Measurements from ENCODE around the gene OLR1. TPM values are rescaled to one million over a fixed set of nuclear protein-coding genes. Genes with fewer than 3 reads are reported as not detected.
A peak's percentile ranks its signal among the peaks of the same experiment; 100 is the strongest.

OLR1 gene
- total RNA-seq, 2 experiments from 2014 or later: not detected

DNA sequence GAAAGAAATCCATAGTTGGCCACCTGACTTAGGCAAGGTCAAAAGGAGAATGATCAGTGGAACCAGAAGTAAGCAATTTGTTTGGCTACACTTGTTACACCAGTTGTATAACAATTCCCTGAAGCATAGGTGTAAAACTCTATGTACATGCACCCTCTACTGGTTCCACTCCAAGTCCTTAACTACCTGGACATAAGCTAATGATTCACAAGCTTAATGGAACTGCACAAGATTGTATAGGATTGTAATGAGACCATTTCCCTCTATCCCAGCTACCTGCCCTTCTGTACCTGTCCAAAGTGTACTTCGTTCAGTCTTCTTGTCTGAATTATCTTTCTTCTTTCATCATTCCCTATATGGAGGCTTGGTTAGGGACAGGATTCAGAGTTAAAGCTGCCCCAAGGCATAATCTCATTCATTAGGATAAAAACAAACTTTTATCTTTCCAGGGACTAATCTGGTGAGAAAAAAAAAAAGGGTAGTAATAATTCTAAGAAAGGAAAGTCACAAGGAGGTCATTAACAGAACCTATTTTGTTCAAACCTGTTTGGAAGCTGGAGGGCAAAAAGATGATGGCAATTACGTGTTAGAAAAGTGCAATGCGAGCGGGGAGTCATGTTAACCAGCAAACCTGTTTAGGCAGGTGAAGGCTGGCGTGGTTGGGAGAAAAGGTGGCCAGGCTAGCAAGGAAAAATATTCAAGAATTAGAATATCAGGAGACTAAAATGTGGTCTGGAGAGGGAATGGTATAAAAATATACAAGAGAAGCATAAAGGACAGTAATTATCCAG lies 4.1 kb upstream of the OLR1 start:
- no peak overlapping the region for H3K27ac Mint-ChIP-seq
- DNase-seq: no peak
- H3K4me3 Mint-ChIP-seq: no peak overlapping the region
- no peaks in the 10 kb centered on the region for H3K4me1 Mint-ChIP-seq
- H3K27me3 Mint-ChIP-seq: peaks cover 30% of the 10 kb centered on the region
- H3K36me3 Mint-ChIP-seq: no peaks in the 10 kb centered on the region
- H3K9me3 Mint-ChIP-seq: no peaks in the 10 kb centered on the region

DNA sequence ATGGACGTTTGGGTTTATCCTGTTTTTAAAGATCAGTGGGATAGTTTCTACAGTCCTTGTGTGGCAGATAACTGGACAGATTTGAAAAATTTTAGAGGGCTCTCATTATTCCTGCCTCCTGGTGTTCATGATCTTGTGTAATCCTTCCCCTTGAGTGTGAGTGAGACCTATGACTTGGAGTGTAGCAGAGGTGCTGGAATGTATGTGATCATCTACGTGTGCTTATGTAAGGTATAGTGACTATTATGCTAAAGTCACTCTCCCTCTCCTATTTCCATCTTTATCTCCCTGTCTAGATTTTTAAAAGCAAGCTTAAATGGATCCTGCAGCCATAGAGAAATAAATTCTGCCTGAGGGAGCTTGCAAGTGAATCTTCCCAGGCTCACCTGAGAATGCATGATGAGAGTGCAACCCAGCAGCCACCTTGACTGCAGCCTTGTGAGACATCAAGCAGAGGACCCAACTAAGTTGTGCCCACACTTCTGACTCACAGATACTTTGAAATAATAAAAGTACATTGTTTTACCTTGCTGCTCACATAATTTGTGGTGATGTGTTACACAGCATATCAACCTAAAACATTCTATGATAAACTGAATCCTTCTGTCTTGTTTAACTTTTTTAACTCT lies 3.2 kb upstream of the OLR1 start:
- H3K36me3 Mint-ChIP-seq: no peaks in the 10 kb centered on the region
- DNase-seq: no peak
- no peak overlapping the region for H3K27ac Mint-ChIP-seq
- H3K4me1 Mint-ChIP-seq: no peaks in the 10 kb centered on the region
- no peak overlapping the region for H3K4me3 Mint-ChIP-seq
- H3K27me3 Mint-ChIP-seq: peaks cover 31% of the 10 kb centered on the region
- no peaks in the 10 kb centered on the region for H3K9me3 Mint-ChIP-seq

DNA sequence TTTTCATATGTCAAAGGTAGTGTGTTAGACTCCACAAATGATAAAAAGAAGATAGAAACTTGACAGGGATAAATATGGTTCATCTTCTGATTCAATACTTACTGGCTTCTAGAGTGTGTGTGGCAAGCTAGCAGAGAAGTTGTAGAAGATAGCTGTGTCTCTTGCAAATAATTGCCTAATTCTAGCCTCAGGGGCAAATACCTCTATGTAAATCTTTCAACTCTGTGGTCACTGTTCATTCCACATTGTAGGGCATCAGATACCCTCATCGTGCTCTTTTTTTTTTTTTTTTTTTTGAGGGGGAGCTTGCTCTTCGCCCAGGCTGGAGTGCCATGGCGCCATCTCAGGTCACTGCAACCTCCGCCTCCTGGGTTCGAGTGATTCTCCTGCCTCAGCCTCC lies 1.7 kb downstream of the OLR1 start:
- H3K27ac Mint-ChIP-seq: no peak overlapping the region
- no peaks in the 10 kb centered on the region for H3K4me1 Mint-ChIP-seq
- H3K4me3 Mint-ChIP-seq: no peak overlapping the region
- peaks cover 27% of the 10 kb centered on the region for H3K27me3 Mint-ChIP-seq
- no peaks in the 10 kb centered on the region for H3K9me3 Mint-ChIP-seq
- no peaks in the 10 kb centered on the region for H3K36me3 Mint-ChIP-seq
- DNase-seq: no peak

DNA sequence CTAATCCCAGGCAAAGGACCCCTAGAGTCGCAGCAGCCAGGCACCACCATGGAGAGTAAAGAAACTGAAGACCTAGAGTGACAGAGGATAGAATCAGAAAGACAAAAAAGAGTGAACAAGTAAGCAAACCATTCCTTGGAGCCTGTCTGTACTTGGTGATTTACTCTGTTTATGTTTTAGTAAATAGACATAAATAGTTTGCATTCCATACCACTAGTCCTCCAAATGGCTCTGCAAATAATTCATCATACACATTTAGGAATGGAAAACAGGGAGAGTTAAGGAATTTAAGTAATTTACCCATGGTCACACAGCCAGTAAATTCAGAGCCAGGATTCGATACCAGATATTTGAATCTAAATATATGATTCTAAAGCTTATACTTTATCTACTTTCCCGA lies 2.8 kb downstream of the OLR1 start:
- H3K4me3 Mint-ChIP-seq: no peak overlapping the region
- H3K36me3 Mint-ChIP-seq: no peaks in the 10 kb centered on the region
- no peak for DNase-seq
- peaks cover 18% of the 10 kb centered on the region for H3K27me3 Mint-ChIP-seq
- H3K4me1 Mint-ChIP-seq: no peaks in the 10 kb centered on the region
- H3K27ac Mint-ChIP-seq: no peak overlapping the region
- H3K9me3 Mint-ChIP-seq: no peaks in the 10 kb centered on the region

DNA sequence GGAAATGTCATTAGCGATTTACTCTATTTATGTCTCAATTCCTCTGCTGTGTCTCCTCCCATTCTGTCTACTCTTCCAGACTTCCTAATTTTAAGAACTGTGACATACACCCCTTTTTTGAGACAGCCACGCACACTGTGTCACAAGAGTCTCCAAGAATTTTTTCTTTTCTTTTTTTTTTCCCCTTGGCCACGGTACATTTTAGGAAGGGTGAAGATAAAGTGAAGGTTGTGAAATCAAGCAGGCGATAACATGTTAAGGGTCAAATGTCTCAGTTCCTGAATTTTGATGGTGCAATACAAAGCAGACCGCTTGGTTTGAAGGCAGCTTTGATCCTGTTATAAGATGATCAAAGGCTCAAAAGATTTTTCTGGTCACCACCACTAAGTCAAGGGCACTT lies 4.3 kb downstream of the OLR1 start:
- H3K4me3 Mint-ChIP-seq: no peak overlapping the region
- H3K4me1 Mint-ChIP-seq: no peaks in the 10 kb centered on the region
- H3K27ac Mint-ChIP-seq: no peak overlapping the region
- H3K36me3 Mint-ChIP-seq: no peaks in the 10 kb centered on the region
- DNase-seq: no peak
- peaks cover 13% of the 10 kb centered on the region for H3K27me3 Mint-ChIP-seq
- H3K9me3 Mint-ChIP-seq: no peaks in the 10 kb centered on the region

DNA sequence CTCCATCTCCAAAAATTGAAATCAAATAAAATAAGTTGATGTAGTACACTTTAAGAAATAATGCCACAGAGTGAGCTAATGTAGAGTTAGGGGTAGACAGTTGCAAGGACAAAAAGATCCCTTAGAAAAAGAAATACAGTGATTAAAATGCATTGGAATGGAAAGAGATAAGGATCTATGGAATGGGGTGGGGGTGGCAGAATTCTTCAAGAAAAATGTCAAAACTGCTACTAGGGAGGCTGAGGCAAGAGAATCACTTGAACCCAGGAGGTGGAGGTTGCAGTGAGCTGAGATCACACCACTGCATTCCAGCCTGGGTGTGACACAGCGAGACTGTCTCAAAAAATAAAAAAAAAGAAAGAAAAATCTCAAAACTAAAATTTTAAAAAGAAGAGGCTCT lies 6.5 kb downstream of the OLR1 start:
- H3K9me3 Mint-ChIP-seq: no peaks in the 10 kb centered on the region

DNA sequence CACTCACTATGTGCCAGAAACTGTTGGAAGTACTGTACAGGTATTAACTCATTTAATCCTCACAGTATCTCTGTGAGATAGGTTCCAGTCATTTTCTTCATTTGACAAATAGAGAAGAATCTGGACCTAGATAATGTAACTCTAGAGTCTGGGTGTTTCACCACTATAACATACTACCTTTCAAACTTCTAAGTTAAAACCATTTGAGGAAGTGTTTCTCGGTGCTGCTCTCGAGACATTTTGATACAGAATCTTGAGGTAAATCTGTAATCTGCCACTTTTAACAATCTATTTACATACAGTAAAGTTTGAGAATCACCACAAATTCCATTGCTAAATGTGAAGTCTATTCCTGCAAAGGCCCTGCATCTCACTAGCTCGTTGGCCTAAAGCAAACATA lies 8.8 kb downstream of the OLR1 start:
- Mint-ChIP-seq H3K4me1 (peaks cover 3% of the 10 kb centered on the region), H3K27ac (no peak overlapping the region), H3K4me3 (no peak overlapping the region), H3K27me3 (no peaks in the 10 kb centered on the region), H3K9me3 (no peaks in the 10 kb centered on the region), H3K36me3 (no peaks in the 10 kb centered on the region)
- no peak for DNase-seq

More for the DNA sequence above, 6.5 kb downstream of the OLR1 start:
- Mint-ChIP-seq H3K4me1 (no peaks in the 10 kb centered on the region), H3K27ac (no peak overlapping the region), H3K27me3 (no peaks in the 10 kb centered on the region), H3K36me3 (no peaks in the 10 kb centered on the region), H3K4me3 (no peak overlapping the region)
- DNase-seq: no peak

DNA sequence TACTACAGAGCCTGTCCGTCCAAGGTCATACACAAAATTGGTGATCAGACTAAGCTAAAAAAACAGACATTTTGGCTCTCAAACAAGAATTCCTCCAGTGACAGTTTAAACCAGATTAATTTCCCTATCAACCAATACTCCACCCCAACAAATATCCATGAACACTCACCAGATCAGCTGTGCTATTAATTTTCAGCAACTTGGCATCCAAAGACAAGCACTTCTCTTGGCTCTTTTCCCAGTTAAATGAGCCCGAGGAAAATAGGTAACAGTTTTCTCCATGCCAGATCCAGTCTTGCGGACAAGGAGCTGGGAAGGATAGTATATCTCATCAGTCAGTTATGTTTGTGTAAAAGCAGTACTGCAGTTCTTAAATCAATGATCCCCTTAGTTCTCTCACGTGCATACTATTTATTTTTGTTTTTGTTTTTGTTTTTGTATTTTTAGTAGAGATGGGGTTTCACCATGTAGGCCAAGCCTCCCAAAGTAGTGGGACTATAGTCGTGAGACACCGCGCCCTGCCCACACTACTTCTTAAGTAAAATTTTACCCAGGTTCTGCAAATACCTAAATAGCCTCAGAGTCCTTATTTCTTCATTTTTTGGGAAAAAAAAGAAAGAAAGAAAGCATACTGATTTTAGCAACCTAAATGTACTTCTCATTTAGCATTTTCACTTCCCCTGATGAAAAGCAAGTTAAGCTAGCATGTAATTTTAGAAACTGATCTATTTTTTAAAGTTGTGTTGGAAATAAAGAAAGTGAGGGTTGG lies 11.1 kb downstream of the OLR1 start:
- DNase-seq: no peak
- Mint-ChIP-seq H3K36me3 (no peaks in the 10 kb centered on the region), H3K27ac (no peak overlapping the region), H3K4me1 (peaks cover 3% of the 10 kb centered on the region), H3K27me3 (no peaks in the 10 kb centered on the region), H3K9me3 (no peaks in the 10 kb centered on the region), H3K4me3 (no peak overlapping the region)

DNA sequence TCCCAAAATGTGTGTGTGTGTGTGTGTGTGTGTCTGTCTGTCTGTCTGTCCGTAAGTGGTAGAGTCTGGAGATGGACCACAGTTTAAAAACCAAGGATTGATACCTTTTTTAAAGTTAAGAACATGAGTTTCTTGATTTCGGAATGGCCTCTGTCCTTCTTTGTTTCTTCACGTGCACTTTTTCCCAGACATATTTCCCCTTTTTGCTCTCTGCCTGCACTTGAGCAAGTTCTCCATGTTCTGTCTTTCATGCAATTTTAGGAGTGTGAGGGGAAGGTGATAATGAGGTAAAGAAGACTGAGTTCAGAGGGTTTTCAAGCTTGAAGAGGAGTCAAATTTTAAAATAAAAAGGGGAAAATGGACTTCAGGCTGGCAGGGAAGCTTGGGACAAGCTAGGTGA lies 12.7 kb downstream of the OLR1 start:
- H3K4me1 Mint-ChIP-seq: peaks cover 3% of the 10 kb centered on the region
- H3K27me3 Mint-ChIP-seq: peaks cover 2% of the 10 kb centered on the region
- DNase-seq: no peak
- no peaks in the 10 kb centered on the region for H3K36me3 Mint-ChIP-seq
- no peaks in the 10 kb centered on the region for H3K9me3 Mint-ChIP-seq
- H3K4me3 Mint-ChIP-seq: no peak overlapping the region
- H3K27ac Mint-ChIP-seq: no peak overlapping the region

DNA sequence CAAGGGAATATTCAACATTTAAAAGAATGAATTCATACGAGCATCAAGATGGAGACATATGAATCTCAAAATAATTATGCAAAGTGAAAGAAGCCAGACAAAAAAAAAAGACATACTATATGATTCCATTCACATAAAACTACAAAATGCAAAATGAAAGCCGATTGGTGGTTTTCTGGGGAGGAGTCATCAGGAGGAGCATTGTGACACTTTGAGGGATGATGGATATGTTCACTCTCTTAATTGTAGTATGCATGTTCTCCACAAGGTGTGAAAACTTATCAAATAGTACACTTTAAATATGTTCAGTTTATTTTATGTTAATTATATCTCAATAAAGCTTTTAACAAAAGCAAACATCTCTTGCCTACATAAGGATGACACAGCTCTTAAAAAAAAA lies 13.5 kb downstream of the OLR1 start:
- Mint-ChIP-seq H3K4me1 (peaks cover 8% of the 10 kb centered on the region), H3K4me3 (no peak overlapping the region), H3K9me3 (no peaks in the 10 kb centered on the region), H3K36me3 (no peaks in the 10 kb centered on the region), H3K27me3 (peaks cover 9% of the 10 kb centered on the region), H3K27ac (no peak overlapping the region)
- DNase-seq: no peak

DNA sequence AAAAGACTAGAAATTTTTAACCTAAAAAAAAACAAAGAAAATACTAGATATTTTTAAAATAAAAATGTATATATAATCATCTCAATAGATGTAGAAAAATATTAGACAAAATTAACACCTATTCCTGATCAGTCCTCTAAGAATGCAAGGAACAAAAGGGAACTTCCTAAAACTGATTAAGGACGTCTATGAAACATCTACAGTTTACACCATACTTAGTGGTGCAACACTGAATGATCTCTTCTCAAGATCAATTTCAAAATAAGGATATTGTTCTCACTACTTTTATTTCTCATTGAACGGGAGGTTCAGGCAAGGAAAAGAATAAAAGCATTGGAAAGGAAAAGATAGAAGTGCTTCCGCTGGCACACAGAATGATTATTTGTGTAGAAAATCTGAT lies 16.0 kb downstream of the OLR1 start:
- Mint-ChIP-seq H3K9me3 (no peaks in the 10 kb centered on the region), H3K36me3 (no peaks in the 10 kb centered on the region), H3K27me3 (peaks cover 9% of the 10 kb centered on the region), H3K27ac (no peak overlapping the region), H3K4me1 (peaks cover 8% of the 10 kb centered on the region), H3K4me3 (no peak overlapping the region)
- DNase-seq: no peak

DNA sequence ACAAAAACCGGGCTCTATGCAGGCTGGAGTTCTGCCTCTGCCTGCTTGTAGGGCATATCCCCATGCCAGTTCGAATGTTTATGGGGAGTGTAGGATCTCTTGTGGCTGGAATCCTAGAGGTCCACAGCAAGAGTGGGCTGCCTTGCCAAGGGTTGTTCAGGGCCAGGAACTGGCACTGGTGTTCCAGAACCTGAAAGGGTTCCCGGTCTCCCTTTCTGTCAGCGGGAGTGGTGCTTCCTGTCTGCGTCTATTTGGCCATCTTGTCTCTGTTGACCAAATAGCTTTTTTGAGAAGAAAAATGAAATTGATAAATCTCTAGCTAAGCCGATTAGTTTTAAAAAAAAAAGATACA lies 17.8 kb downstream of the OLR1 start:
- DNase-seq: no peak
- Mint-ChIP-seq H3K36me3 (no peaks in the 10 kb centered on the region), H3K27me3 (peaks cover 9% of the 10 kb centered on the region), H3K27ac (no peak overlapping the region), H3K4me1 (peaks cover 8% of the 10 kb centered on the region), H3K4me3 (peak overlapping the region; percentile 90), H3K9me3 (no peaks in the 10 kb centered on the region)

DNA sequence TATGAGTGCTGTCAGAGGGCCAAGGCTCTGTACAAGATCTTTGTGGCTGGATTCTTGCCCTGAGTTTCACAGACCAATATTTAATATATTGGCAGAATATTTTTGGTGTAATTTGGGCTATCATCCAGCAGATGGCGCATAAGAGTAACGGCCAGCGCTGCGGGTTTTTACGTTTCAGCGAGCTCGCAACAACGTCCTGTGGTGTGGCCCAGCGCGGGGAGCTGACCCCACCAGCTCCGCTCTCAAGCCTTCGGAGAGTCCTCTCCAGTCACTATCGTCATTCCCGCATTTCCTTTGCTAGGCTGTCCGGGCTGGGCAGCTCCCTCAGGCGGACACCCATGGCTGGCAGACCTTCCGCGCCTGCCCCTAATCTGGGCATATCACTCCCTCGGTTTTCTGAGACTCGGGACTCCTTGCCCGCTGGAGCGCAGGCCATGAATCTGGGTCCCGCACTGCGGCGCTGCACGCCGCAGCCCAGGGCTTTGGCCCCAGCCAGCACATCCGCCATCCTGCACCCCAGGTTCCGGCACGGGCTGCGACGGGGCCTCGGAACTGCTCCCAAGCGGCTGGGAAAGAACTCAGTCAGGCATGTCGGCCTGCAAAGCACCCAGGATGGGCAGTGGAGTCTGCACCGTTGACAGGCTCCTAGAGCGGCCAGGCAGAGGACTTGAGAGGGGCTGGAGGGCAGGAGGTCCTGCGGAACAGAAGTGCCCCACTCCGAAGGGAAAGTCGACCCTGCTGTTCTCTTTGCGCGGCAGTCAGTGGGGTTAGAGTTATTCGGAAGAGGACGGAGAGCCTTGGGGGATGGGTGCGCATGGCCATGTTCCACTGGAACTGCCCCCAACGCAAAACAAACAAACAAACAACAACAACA lies 18.4 kb downstream of the OLR1 start:
- no peaks in the 10 kb centered on the region for H3K36me3 Mint-ChIP-seq
- H3K4me3 Mint-ChIP-seq: peak overlapping the region; percentile 90
- no peak overlapping the region for H3K27ac Mint-ChIP-seq
- H3K4me1 Mint-ChIP-seq: peaks cover 5% of the 10 kb centered on the region
- DNase-seq: peak; percentile 54
- no peaks in the 10 kb centered on the region for H3K9me3 Mint-ChIP-seq
- H3K27me3 Mint-ChIP-seq: peaks cover 9% of the 10 kb centered on the region

DNA sequence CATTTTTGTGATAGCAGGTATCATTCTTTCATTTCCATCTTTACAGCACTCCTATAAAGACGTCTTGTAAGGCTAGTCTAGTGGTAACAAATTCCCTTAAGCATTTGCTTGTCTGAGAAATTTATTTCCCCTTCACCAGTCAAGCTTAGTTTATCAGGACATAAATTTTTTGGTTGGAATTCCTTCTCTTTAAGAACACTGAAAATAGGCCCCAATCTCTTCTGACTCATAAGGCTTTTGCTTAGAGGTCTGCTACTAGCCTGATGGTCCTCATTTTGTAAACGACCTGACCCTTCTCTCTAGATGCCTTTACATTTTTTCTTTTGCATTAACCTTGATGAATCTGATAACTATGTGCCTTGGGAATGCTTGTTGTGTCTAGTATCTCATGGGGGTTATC lies 20.3 kb downstream of the OLR1 start:
- Mint-ChIP-seq H3K4me3 (no peak overlapping the region), H3K27me3 (peaks cover 9% of the 10 kb centered on the region), H3K27ac (no peak overlapping the region), H3K36me3 (no peaks in the 10 kb centered on the region), H3K9me3 (peaks cover 2% of the 10 kb centered on the region), H3K4me1 (peaks cover 9% of the 10 kb centered on the region)
- DNase-seq: no peak

Measured in activated naive CD8-positive, alpha-beta T cell treated with anti-CD3 and anti-CD28 coated beads for 36 hours (primary cell).